ENCODE data around the gene KDM4C. TPM values are rescaled to one million over a fixed set of nuclear protein-coding genes. Genes with fewer than 3 reads are reported as not detected.

The KDM4C gene
- total RNA-seq, 1 experiment from 2014 or later: 4.8 TPM

DNA sequence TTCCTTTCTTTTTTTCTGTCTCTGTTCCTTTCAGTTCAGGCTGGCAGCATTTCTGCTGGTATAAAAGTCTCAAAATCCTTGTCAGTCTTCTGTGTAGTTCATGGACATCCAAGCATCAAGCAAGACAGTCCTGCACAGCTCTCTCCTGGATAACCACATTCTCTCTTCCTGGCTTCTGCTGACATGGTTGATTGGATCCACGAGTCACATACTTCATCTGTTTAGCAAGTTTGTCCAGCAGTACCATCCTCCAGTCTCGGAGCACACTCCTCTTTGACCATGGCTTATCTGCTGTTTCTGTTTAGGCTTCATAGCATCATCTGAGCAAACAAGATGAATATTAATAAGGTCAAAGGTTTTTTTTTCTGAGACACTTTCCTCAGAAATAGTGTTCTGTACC, 220.8 kb downstream of the KDM4C start:
- no peaks in the 10 kb centered on the region for H3K36me3 ChIP-seq (ENCODE audit: insufficient read depth, low read length, poor library complexity, severe bottlenecking)
- BruUV-seq (replicated peaks): no TSS peak
- H3K4me1 ChIP-seq (ENCODE audit: insufficient read depth, low read length, poor library complexity, severe bottlenecking): no peaks in the 10 kb centered on the region
- no peaks in the 10 kb centered on the region for H3K27me3 ChIP-seq (replicated peaks; ENCODE audit: insufficient read depth, low read depth, low read length, poor library complexity)
- no peak overlapping the region for H3K4me3 ChIP-seq (ENCODE audit: low read depth, low read length, poor library complexity, severe bottlenecking)
- POLR2A ChIA-PET (ENCODE audit: low non-redundant PET): no interaction called here
- H3K9me3 ChIP-seq (ENCODE audit: low read depth, low read length, poor library complexity, severe bottlenecking): no peaks in the 10 kb centered on the region
- no peak for DNase-seq (ENCODE audit: low spot score)
- CTCF ChIA-PET: no interaction called here
- intact Hi-C loops (cut with micrococcal nuclease; ENCODE audit: unreplicated experiment): no loop called here
- TF ChIP-seq EZH2 (IDR thresholded peaks at IDR 0.05; ENCODE audit: borderline replicate concordance, low read depth, low read length, poor library complexity, severe bottlenecking): no peak
- TF ChIP-seq CTCF (conservative IDR thresholded peaks at IDR 0.05; ENCODE audit: low read depth, low read length): no peak
- H3K27ac ChIP-seq (ENCODE audit: low read depth, low read length, poor library complexity, severe bottlenecking): no peak overlapping the region

GRCh38 chr9:6984941-6985578, 227.3 kb downstream of the KDM4C start:
- H3K27ac ChIP-seq (ENCODE audit: low read depth, low read length, poor library complexity, severe bottlenecking): no peak overlapping the region
- ChIA-PET POLR2A (ENCODE audit: low non-redundant PET) (no interaction called here), CTCF (no interaction called here)

DNA sequence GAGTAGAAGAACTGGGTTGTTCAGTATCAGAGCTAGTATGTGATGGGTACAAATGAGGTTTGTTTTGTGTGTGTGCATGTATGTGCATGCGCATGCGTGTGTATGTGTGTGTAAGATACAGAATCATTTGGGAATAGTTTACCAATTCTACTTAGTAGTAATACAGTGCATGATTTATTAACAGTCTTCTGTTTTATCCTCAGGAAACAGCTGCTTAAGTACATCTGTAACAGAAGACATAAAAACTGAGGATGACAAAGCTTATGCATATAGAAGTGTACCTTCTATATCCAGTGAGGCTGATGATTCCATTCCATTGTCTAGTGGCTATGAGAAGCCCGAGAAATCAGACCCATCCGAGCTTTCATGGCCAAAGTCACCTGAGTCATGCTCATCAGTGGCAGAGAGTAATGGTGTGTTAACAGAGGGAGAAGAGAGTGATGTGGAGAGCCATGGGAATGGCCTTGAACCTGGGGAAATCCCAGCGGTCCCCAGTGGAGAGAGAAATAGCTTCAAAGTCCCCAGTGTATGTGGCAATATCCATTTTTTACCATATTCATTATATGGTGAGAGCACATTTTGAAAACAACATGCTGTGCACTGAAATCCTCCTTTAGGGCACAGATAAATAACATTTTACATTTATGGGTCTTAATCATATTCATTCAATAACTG, 228.5 kb downstream of the KDM4C start:
- no peaks in the 10 kb centered on the region for H3K27me3 ChIP-seq (replicated peaks; ENCODE audit: insufficient read depth, low read depth, low read length, poor library complexity)
- BruUV-seq (replicated peaks): no TSS peak
- no peaks in the 10 kb centered on the region for H3K9me3 ChIP-seq (ENCODE audit: low read depth, low read length, poor library complexity, severe bottlenecking)
- TF ChIP-seq EZH2 (IDR thresholded peaks at IDR 0.05; ENCODE audit: borderline replicate concordance, low read depth, low read length, poor library complexity, severe bottlenecking): no peak
- ChIA-PET POLR2A (ENCODE audit: low non-redundant PET) (no interaction called here), CTCF (no interaction called here)
- H3K27ac ChIP-seq (ENCODE audit: low read depth, low read length, poor library complexity, severe bottlenecking): no peak overlapping the region
- H3K4me1 ChIP-seq (ENCODE audit: insufficient read depth, low read length, poor library complexity, severe bottlenecking): no peaks in the 10 kb centered on the region
- H3K4me3 ChIP-seq (ENCODE audit: low read depth, low read length, poor library complexity, severe bottlenecking): no peak overlapping the region
- H3K36me3 ChIP-seq (ENCODE audit: insufficient read depth, low read length, poor library complexity, severe bottlenecking): no peaks in the 10 kb centered on the region
- DNase-seq (ENCODE audit: low spot score): no peak
- intact Hi-C loops (cut with micrococcal nuclease; ENCODE audit: unreplicated experiment): no loop called here

More at GRCh38 chr9:6984941-6985578, 227.3 kb downstream of the KDM4C start:
- no peak for DNase-seq (ENCODE audit: low spot score)
- H3K4me1 ChIP-seq (ENCODE audit: insufficient read depth, low read length, poor library complexity, severe bottlenecking): no peaks in the 10 kb centered on the region
- no peaks in the 10 kb centered on the region for H3K9me3 ChIP-seq (ENCODE audit: low read depth, low read length, poor library complexity, severe bottlenecking)
- no peak for TF ChIP-seq EZH2 (IDR thresholded peaks at IDR 0.05; ENCODE audit: borderline replicate concordance, low read depth, low read length, poor library complexity, severe bottlenecking)
- TF ChIP-seq CTCF (conservative IDR thresholded peaks at IDR 0.05; ENCODE audit: low read depth, low read length): no peak
- no peak overlapping the region for H3K4me3 ChIP-seq (ENCODE audit: low read depth, low read length, poor library complexity, severe bottlenecking)
- no TSS peak for BruUV-seq (replicated peaks)
- H3K36me3 ChIP-seq (ENCODE audit: insufficient read depth, low read length, poor library complexity, severe bottlenecking): no peaks in the 10 kb centered on the region
- no peaks in the 10 kb centered on the region for H3K27me3 ChIP-seq (replicated peaks; ENCODE audit: insufficient read depth, low read depth, low read length, poor library complexity)
- intact Hi-C loops (cut with micrococcal nuclease; ENCODE audit: unreplicated experiment): no loop called here
